Measurements from ENCODE around the gene TCF7L2.

TCF7L2 gene

GRCh38 chr10:112946649-112947048 lies 3.4 kb upstream of the TCF7L2 start:
- Histone ChIP-seq H3K9me3 (ENCODE audit: control insufficient read depth, insufficient read depth, low read depth, low read length) (no peaks in the 10 kb centered on the region), H3K4me3 (ENCODE audit: low read depth, low read length) (no peak overlapping the region), H3K27ac (ENCODE audit: low read depth, low read length) (no peak overlapping the region), H3K9ac (ENCODE audit: low read length) (no peak overlapping the region), H3K4me1 (ENCODE audit: control insufficient read depth, insufficient read depth, low read length) (peaks cover 28% of the 10 kb centered on the region), H3K36me3 (ENCODE audit: control insufficient read depth, insufficient read depth, low read length) (no peaks in the 10 kb centered on the region), H3K27me3 (ENCODE audit: control insufficient read depth, insufficient read depth, low read length) (no peaks in the 10 kb centered on the region)

- H3K36me3 ChIP-seq (ENCODE audit: control insufficient read depth, insufficient read depth, low read length), result no peaks in the 10 kb centered on the region; the same call in 1 of the 2 replicates
- peaks cover 28% of the 10 kb centered on the region for H3K4me1 ChIP-seq (ENCODE audit: control insufficient read depth, insufficient read depth, low read length)
- H3K27me3 ChIP-seq (ENCODE audit: control insufficient read depth, insufficient read depth, low read length), result no peaks in the 10 kb centered on the region
- H3K27ac ChIP-seq (ENCODE audit: low read depth, low read length), result no peak overlapping the region
- no peak overlapping the region for H3K9ac ChIP-seq (ENCODE audit: low read length)
- H3K4me3 ChIP-seq (ENCODE audit: low read depth, low read length), result no peak overlapping the region
- no peaks in the 10 kb centered on the region for H3K9me3 ChIP-seq (ENCODE audit: control insufficient read depth, insufficient read depth, low read depth, low read length)
These were observed 1.9 kb upstream of the TCF7L2 start for GRCh38 chr10:112948196-112948595.

DNA sequence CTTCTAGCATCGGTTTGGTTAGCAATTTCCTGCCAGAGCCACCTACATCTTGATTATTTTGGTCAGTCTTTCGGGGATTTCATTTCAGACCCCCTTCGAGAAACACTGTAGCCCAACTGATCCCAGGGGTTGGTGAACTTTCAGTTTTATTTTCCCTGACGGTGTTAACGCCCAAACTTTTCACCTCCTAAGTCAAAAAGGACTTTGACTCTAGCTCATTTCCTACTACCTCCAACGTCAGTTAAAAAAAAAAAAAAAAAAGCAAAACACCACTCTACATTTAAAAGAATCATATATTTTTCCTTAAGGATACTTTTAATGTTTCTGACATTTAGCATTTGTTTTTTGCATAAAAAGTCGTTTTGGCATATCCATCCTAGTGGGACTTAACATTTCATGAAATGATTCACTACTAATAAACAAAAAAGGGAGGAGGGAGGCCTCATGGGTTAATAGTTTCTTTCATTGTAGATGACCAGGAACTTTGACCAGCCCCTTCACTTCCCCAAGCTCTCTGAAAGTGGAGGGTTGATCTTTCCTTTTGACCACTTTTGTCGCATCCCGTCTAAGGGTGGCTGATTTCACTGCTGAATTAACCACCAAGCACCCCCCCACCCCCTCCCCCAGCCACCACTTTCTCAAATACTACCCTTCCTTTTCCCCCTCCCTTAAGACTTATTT lies 764 bp upstream of the TCF7L2 start:
- no peak overlapping the region for H3K9ac ChIP-seq (ENCODE audit: low read length)
- peaks cover 32% of the 10 kb centered on the region for H3K4me1 ChIP-seq (ENCODE audit: control insufficient read depth, insufficient read depth, low read length)
- H3K27ac ChIP-seq (ENCODE audit: low read depth, low read length), result peak overlapping the region; percentile 20; the same call in 1 of the 2 replicates
- no peaks in the 10 kb centered on the region for H3K27me3 ChIP-seq (ENCODE audit: control insufficient read depth, insufficient read depth, low read length)
- no peaks in the 10 kb centered on the region; the same call in 1 of the 2 replicates for H3K36me3 ChIP-seq (ENCODE audit: control insufficient read depth, insufficient read depth, low read length)
- H3K9me3 ChIP-seq (ENCODE audit: control insufficient read depth, insufficient read depth, low read depth, low read length), result no peaks in the 10 kb centered on the region
- H3K4me3 ChIP-seq (ENCODE audit: low read depth, low read length), result peak overlapping the region; percentile 27

DNA sequence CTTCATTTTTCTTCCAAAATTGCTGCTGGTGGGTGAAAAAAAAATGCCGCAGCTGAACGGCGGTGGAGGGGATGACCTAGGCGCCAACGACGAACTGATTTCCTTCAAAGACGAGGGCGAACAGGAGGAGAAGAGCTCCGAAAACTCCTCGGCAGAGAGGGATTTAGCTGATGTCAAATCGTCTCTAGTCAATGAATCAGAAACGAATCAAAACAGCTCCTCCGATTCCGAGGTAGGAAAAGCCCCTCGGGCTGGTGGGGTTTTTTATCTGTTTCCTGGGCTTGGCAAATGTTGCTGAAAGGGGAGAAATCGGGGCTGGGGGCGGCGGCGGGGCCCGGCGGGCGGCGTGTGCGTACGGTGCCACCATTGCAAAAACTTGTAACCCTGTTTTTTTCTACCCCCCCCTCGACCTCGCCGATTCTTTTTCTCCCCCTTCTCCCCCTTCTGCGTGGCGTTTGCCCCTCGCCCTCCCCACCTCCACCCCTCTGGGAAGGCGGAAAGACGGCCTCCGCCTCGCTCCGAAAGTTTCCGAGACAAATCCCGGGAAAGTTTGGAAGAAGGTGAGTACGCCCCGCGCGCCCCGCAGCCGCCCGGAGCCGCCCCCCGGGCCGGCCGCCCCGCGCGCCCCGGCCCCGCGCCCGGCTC lies 789 bp downstream of the TCF7L2 start:
- Histone ChIP-seq H3K9ac (ENCODE audit: low read length) (peak overlapping the region; percentile 94), H3K36me3 (ENCODE audit: control insufficient read depth, insufficient read depth, low read length) (no peaks in the 10 kb centered on the region; the same call in 1 of the 2 replicates), H3K27me3 (ENCODE audit: control insufficient read depth, insufficient read depth, low read length) (no peaks in the 10 kb centered on the region)

DNA sequence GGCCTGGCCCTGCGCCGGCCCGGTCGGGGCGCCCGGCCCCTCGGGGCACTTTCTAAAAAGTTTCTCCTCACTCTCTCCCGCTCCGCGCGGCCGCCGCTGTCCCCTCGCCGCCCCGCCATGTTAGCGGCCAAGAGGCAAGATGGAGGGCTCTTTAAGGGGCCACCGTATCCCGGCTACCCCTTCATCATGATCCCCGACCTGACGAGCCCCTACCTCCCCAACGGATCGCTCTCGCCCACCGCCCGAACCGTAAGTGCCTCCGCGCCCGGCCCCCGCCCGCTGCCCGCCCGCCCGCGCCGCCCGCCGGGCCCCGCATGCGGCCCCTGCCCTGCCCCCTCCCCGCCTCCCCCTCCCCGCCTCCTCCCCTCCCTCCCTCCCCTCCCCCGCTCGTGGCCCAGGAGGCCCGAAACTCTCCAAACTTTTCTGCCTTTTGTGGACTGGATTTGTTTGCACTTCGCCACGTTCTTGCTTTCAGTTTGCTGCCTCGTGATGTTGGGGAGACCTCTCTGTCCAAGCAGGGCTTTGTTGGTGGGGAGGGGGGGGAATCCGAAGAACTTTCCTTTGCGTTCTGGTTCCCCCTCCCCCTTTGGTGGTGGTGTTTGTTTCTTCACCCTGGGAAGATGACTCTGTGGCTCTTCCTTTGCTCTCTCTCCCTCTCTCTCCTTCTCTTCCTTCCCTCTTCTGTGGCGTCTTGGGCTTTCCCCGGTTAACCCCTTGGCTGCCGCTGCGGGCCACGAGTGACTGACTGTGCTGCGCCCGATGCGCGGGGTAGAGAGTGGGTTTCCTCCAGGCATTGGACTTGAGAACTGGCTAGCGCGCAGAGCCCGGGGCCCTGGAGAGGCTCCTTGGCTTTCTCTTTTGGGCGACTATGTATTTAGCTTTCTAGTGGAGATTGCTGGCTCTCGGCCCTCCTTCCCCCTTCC lies 1.6 kb downstream of the TCF7L2 start:
- H3K27ac ChIP-seq (ENCODE audit: low read depth, low read length), result peak overlapping the region; percentile 98

More for the DNA sequence above, 789 bp downstream of the TCF7L2 start:
- Histone ChIP-seq H3K4me1 (ENCODE audit: control insufficient read depth, insufficient read depth, low read length) (peaks cover 41% of the 10 kb centered on the region), H3K9me3 (ENCODE audit: control insufficient read depth, insufficient read depth, low read depth, low read length) (no peaks in the 10 kb centered on the region), H3K4me3 (ENCODE audit: low read depth, low read length) (peak overlapping the region; percentile 74), H3K27ac (ENCODE audit: low read depth, low read length) (peak overlapping the region; percentile 61)

GRCh38 chr10:112952282-112953173 lies 2.5 kb downstream of the TCF7L2 start:
- Histone ChIP-seq H3K9me3 (ENCODE audit: control insufficient read depth, insufficient read depth, low read depth, low read length) (no peaks in the 10 kb centered on the region), H3K36me3 (ENCODE audit: control insufficient read depth, insufficient read depth, low read length) (no peaks in the 10 kb centered on the region; the same call in 1 of the 2 replicates), H3K4me3 (ENCODE audit: low read depth, low read length) (peak overlapping the region; percentile 74), H3K4me1 (ENCODE audit: control insufficient read depth, insufficient read depth, low read length) (peaks cover 49% of the 10 kb centered on the region), H3K27me3 (ENCODE audit: control insufficient read depth, insufficient read depth, low read length) (no peaks in the 10 kb centered on the region), H3K9ac (ENCODE audit: low read length) (peak overlapping the region; percentile 95), H3K27ac (ENCODE audit: low read depth, low read length) (peak overlapping the region; percentile 98)

More for the DNA sequence above, 1.6 kb downstream of the TCF7L2 start:
- no peaks in the 10 kb centered on the region for H3K27me3 ChIP-seq (ENCODE audit: control insufficient read depth, insufficient read depth, low read length)
- peak overlapping the region; percentile 95 for H3K9ac ChIP-seq (ENCODE audit: low read length)
- peak overlapping the region; percentile 74 for H3K4me3 ChIP-seq (ENCODE audit: low read depth, low read length)
- H3K9me3 ChIP-seq (ENCODE audit: control insufficient read depth, insufficient read depth, low read depth, low read length), result no peaks in the 10 kb centered on the region
- H3K36me3 ChIP-seq (ENCODE audit: control insufficient read depth, insufficient read depth, low read length), result no peaks in the 10 kb centered on the region; the same call in 1 of the 2 replicates
- H3K4me1 ChIP-seq (ENCODE audit: control insufficient read depth, insufficient read depth, low read length), result peaks cover 42% of the 10 kb centered on the region

- H3K27me3 ChIP-seq (ENCODE audit: control insufficient read depth, insufficient read depth, low read length), result no peaks in the 10 kb centered on the region
- no peaks in the 10 kb centered on the region; the same call in 1 of the 2 replicates for H3K36me3 ChIP-seq (ENCODE audit: control insufficient read depth, insufficient read depth, low read length)
- H3K4me3 ChIP-seq (ENCODE audit: low read depth, low read length), result peak overlapping the region; percentile 74
- H3K27ac ChIP-seq (ENCODE audit: low read depth, low read length), result peak overlapping the region; percentile 98
- H3K9me3 ChIP-seq (ENCODE audit: control insufficient read depth, insufficient read depth, low read depth, low read length), result no peaks in the 10 kb centered on the region
- peaks cover 52% of the 10 kb centered on the region for H3K4me1 ChIP-seq (ENCODE audit: control insufficient read depth, insufficient read depth, low read length)
- H3K9ac ChIP-seq (ENCODE audit: low read length), result peak overlapping the region; percentile 95
These were observed 3.4 kb downstream of the TCF7L2 start for GRCh38 chr10:112953174-112954159.

DNA sequence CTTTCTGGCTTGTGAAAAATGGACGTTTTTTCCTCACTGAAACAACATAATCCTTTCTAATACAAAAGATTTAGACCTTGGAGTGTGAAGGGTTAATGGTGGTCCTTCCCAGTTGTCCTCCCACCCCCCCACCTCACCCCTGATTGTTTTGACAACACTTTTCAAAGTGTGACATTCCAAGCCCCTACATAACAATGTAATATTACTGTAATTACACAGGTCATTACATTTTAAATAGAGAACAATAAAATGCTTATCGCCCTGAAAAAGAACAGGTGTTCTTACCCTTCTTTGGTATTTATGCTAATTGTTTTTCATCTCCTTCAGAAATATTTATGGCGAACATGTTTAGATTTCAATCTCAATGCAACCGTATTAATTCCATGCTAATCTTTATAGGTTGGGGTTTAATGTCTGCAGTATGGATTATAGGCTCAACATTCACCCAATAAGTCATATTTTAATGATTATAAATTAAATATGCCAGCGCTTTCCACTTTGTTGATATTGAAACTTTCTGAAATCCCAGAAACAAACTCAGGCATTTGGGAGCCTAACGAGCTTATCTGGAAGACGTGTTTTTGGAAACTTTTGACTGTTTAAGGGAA lies 5.0 kb downstream of the TCF7L2 start:
- peak overlapping the region; percentile 74 for H3K4me3 ChIP-seq (ENCODE audit: low read depth, low read length)
- no peaks in the 10 kb centered on the region for H3K9me3 ChIP-seq (ENCODE audit: control insufficient read depth, insufficient read depth, low read depth, low read length)
- no peaks in the 10 kb centered on the region for H3K27me3 ChIP-seq (ENCODE audit: control insufficient read depth, insufficient read depth, low read length)
- peaks cover 58% of the 10 kb centered on the region for H3K4me1 ChIP-seq (ENCODE audit: control insufficient read depth, insufficient read depth, low read length)
- peak overlapping the region; percentile 60 for H3K9ac ChIP-seq (ENCODE audit: low read length)
- H3K36me3 ChIP-seq (ENCODE audit: control insufficient read depth, insufficient read depth, low read length), result no peaks in the 10 kb centered on the region; the same call in 1 of the 2 replicates
- H3K27ac ChIP-seq (ENCODE audit: low read depth, low read length), result peak overlapping the region; percentile 60

All from HUES6 (cell line).